Measurements from ENCODE around the gene SAMM50.

The SAMM50 gene

GRCh38 chr22:44012162-44012561 lies 56.9 kb downstream of the SAMM50 start:
- TF ChIP-seq, protein P1, sequence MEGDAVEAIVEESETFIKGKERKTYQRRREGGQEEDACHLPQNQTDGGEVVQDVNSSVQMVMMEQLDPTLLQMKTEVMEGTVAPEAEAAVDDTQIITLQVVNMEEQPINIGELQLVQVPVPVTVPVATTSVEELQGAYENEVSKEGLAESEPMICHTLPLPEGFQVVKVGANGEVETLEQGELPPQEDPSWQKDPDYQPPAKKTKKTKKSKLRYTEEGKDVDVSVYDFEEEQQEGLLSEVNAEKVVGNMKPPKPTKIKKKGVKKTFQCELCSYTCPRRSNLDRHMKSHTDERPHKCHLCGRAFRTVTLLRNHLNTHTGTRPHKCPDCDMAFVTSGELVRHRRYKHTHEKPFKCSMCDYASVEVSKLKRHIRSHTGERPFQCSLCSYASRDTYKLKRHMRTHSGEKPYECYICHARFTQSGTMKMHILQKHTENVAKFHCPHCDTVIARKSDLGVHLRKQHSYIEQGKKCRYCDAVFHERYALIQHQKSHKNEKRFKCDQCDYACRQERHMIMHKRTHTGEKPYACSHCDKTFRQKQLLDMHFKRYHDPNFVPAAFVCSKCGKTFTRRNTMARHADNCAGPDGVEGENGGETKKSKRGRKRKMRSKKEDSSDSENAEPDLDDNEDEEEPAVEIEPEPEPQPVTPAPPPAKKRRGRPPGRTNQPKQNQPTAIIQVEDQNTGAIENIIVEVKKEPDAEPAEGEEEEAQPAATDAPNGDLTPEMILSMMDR (IDR thresholded peaks at IDR 0.05) = no peak

- TF ChIP-seq, protein P1 (IDR thresholded peaks at IDR 0.05) = no peak
Observed at GRCh38 chr22:44012591-44012990, 57.3 kb downstream of the SAMM50 start.

DNA sequence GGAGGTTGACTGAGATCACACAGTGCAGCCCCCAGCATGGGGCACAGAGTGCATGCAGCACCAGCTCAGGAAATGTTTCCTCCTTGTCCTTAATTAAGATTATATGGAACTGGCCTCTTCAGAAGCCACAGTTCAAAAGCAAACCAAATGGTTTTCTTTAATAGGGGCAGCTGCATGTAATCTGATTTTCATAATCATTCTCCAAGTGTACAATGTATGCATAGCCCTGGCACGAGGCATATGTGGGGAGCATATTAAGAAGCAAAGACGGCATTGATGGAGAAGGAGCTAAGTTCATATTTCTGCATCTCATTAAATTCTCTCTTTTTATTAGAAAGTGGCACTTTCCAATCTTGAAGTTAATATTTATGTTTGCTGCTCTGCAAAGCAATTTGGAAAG lies 59.0 kb downstream of the SAMM50 start:
- TF ChIP-seq, protein P1 (IDR thresholded peaks at IDR 0.05) = no peak

- TF ChIP-seq, protein P1 (IDR thresholded peaks at IDR 0.05) = no peak
Observed at GRCh38 chr22:44018594-44018993, 63.4 kb downstream of the SAMM50 start.

GRCh38 chr22:44019416-44019815 lies 64.2 kb downstream of the SAMM50 start:
- TF ChIP-seq, protein P1 (IDR thresholded peaks at IDR 0.05) = no peak

DNA sequence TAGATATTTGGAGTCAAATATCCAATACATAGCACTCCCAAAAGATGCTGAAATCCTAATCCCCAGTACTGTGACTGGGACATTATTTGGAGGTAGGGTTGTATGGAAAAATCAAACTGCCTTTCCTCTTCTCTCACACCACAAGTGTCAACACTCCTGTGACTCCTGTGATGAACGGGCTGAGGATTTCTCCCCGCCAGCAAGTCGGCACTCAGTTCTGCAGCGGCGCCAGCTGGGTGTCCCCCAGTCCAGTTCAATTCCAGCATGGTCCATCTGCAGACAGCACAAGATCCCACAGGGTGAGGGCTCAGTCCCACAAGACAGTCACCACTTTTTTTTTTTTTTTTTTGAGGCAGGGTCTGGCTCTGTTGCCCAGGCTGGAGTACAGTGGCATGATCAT lies 64.6 kb downstream of the SAMM50 start:
- TF ChIP-seq, protein P1 (IDR thresholded peaks at IDR 0.05) = no peak

- TF ChIP-seq, protein P1 (IDR thresholded peaks at IDR 0.05) = no peak
Observed at GRCh38 chr22:44020981-44021380, 65.7 kb downstream of the SAMM50 start.
